Measurements from ENCODE around the gene NDUFB5.

GRCh38 chr3:179603831-179604230, 763 bp upstream of the NDUFB5 start:
- no peak for TF ChIP-seq CTCF (conservative IDR thresholded peaks at IDR 0.05 in 1 of 2, IDR thresholded peaks at IDR 0.05 in 1 of 2; ENCODE audit: extremely low read depth in 1 of 2, insufficient read depth in 1 of 2, low read depth in 1 of 2, low read length in 2 of 2)
- no peak for TF ChIP-seq EZH2 (IDR thresholded peaks at IDR 0.05; ENCODE audit: borderline replicate concordance, low read length)

Measured in mammary epithelial cell (primary cell).